Measurements from ENCODE around the gene RAB15. TPM values are rescaled to one million over a fixed set of nuclear protein-coding genes. Genes with fewer than 3 reads are reported as not detected.

The RAB15 gene
- polyA plus RNA-seq, 1 donor (not counting 4 experiments of a cell fraction or from before 2014, with no cell fraction given) = 2.1 TPM

DNA sequence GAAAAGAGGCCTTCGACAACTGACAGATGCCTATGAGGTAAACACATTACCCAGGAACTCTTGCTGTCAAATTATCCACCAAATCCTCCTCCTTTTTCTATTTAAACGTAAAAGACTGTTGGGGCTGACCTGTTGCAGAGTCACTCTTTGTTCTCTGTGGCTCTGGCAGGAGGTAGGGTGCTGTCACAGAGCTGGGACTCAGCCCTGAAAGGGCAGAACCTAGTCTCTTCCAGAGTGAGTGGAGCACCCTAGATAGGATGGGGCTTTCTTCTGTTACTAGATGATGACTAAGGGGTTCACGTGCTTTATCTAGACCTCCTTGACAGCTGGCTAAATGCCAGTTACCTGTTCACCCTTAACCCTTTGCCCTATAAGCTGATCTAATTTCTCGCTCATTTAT, 40.2 kb upstream of the RAB15 start:
- no peaks in the 10 kb centered on the region for H3K79me2 ChIP-seq (ENCODE audit: control insufficient read depth, insufficient read depth, low read length)

DNA sequence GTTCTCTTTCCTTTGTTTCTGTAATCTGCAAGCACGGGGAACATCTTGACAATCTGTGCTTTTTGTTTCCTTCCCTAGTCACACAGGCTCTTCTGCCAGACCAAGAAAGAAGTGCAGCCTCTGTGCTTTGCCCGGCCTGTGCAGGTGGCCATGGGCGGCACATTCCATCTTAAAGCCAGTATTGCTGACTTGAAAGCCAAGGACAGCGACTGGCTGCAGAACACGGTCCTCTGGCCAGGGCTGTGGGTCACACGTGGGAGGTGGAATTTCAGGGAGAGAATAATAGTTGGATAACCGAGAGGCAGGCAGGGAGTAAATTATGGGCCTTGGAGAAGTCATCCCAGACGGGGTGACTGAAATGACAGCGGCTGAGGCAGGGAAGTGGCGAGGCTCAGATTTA, 39.4 kb upstream of the RAB15 start:
- Histone ChIP-seq H4K20me1 (ENCODE audit: control insufficient read depth, extremely low read depth, insufficient read depth, low read length) (no peaks in the 10 kb centered on the region), H3K9me1 (ENCODE audit: control insufficient read depth, extremely low read depth, insufficient read depth, low read length) (no peaks in the 10 kb centered on the region), H3K9ac (ENCODE audit: control insufficient read depth, extremely low read depth, insufficient read depth, low read length) (no peak overlapping the region), H3K4me1 (ENCODE audit: control insufficient read depth, extremely low read depth, insufficient read depth, low read length) (no peaks in the 10 kb centered on the region), H3K4me2 (ENCODE audit: control insufficient read depth, extremely low read depth, insufficient read depth, low read depth, low read length) (no peak overlapping the region), H3K4me3 (ENCODE audit: control insufficient read depth in 2 of 3, extremely low read depth in 1 of 3, insufficient read depth in 2 of 3, low read depth in 1 of 3, low read length in 3 of 3) (no peak overlapping the region), H3K9me3 (ENCODE audit: control insufficient read depth, low read depth, low read length) (no peaks in the 10 kb centered on the region), H3K36me3 (ENCODE audit: control insufficient read depth in 2 of 2, extremely low read depth in 1 of 2, insufficient read depth in 2 of 2, low read length in 2 of 2) (peaks cover 5 to 6% of the 10 kb centered on the region in 2 experiments), H3K79me2 (ENCODE audit: control insufficient read depth, insufficient read depth, low read length) (no peaks in the 10 kb centered on the region), H3K27me3 (ENCODE audit: control insufficient read depth, extremely low read depth, insufficient read depth, low read length) (no peaks in the 10 kb centered on the region), H2AFZ (ENCODE audit: control insufficient read depth, low read length) (no peak overlapping the region), H3K27ac (ENCODE audit: control insufficient read depth, insufficient read depth, low read length) (no peak overlapping the region)
- DNase-seq (ENCODE audit: low read depth, low spot score) = no peak
- no peak for FAIRE-seq
- dilution Hi-C loops (cut with MboI; ENCODE audit: extremely low pct_ligation_motif_present, low sequenced_read_pairs) = no loop called here
- TF ChIP-seq, protein P1, sequence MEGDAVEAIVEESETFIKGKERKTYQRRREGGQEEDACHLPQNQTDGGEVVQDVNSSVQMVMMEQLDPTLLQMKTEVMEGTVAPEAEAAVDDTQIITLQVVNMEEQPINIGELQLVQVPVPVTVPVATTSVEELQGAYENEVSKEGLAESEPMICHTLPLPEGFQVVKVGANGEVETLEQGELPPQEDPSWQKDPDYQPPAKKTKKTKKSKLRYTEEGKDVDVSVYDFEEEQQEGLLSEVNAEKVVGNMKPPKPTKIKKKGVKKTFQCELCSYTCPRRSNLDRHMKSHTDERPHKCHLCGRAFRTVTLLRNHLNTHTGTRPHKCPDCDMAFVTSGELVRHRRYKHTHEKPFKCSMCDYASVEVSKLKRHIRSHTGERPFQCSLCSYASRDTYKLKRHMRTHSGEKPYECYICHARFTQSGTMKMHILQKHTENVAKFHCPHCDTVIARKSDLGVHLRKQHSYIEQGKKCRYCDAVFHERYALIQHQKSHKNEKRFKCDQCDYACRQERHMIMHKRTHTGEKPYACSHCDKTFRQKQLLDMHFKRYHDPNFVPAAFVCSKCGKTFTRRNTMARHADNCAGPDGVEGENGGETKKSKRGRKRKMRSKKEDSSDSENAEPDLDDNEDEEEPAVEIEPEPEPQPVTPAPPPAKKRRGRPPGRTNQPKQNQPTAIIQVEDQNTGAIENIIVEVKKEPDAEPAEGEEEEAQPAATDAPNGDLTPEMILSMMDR (optimal IDR thresholded peaks at IDR 0.05 in 1 of 3, IDR thresholded peaks at IDR 0.05 in 1 of 3, conservative IDR thresholded peaks at IDR 0.05 in 1 of 3; ENCODE audit: extremely low read depth in 1 of 3, insufficient read depth in 2 of 3, low read length in 3 of 3) = no peak
- TF ChIP-seq EZH2 (IDR thresholded peaks at IDR 0.05; ENCODE audit: low read length) = no peak

More for the DNA sequence above, 40.2 kb upstream of the RAB15 start:
- H3K9me1 ChIP-seq (ENCODE audit: control insufficient read depth, extremely low read depth, insufficient read depth, low read length) = no peaks in the 10 kb centered on the region
- dilution Hi-C loops (cut with MboI; ENCODE audit: extremely low pct_ligation_motif_present, low sequenced_read_pairs) = no loop called here
- DNase-seq (ENCODE audit: low read depth, low spot score) (no peak), FAIRE-seq (no peak)
- no peaks in the 10 kb centered on the region for H3K9me3 ChIP-seq (ENCODE audit: control insufficient read depth, low read depth, low read length)
- no peak overlapping the region for H3K4me3 ChIP-seq (ENCODE audit: control insufficient read depth in 2 of 3, extremely low read depth in 1 of 3, insufficient read depth in 2 of 3, low read depth in 1 of 3, low read length in 3 of 3)
- no peak overlapping the region for H3K27ac ChIP-seq (ENCODE audit: control insufficient read depth, insufficient read depth, low read length)
- H3K4me2 ChIP-seq (ENCODE audit: control insufficient read depth, extremely low read depth, insufficient read depth, low read depth, low read length) = no peak overlapping the region
- no peaks in the 10 kb centered on the region for H4K20me1 ChIP-seq (ENCODE audit: control insufficient read depth, extremely low read depth, insufficient read depth, low read length)
- TF ChIP-seq EZH2 (IDR thresholded peaks at IDR 0.05; ENCODE audit: low read length) = no peak
- TF ChIP-seq, protein P1 (optimal IDR thresholded peaks at IDR 0.05 in 1 of 3, IDR thresholded peaks at IDR 0.05 in 1 of 3, conservative IDR thresholded peaks at IDR 0.05 in 1 of 3; ENCODE audit: extremely low read depth in 1 of 3, insufficient read depth in 2 of 3, low read length in 3 of 3) = no peak
- no peak overlapping the region for H2AFZ ChIP-seq (ENCODE audit: control insufficient read depth, low read length)
- H3K4me1 ChIP-seq (ENCODE audit: control insufficient read depth, extremely low read depth, insufficient read depth, low read length) = no peaks in the 10 kb centered on the region
- H3K9ac ChIP-seq (ENCODE audit: control insufficient read depth, extremely low read depth, insufficient read depth, low read length) = no peak overlapping the region
- H3K36me3 ChIP-seq (ENCODE audit: control insufficient read depth in 2 of 2, extremely low read depth in 1 of 2, insufficient read depth in 2 of 2, low read length in 2 of 2) = peaks cover 5 to 7% of the 10 kb centered on the region in 2 experiments
- H3K27me3 ChIP-seq (ENCODE audit: control insufficient read depth, extremely low read depth, insufficient read depth, low read length) = no peaks in the 10 kb centered on the region

Measured in keratinocyte (primary cell).